Bronchial epithelial cell (primary cell): ENCODE measurements around the gene SYT13. TPM values are rescaled to one million over a fixed set of nuclear protein-coding genes. Genes with fewer than 3 reads are reported as not detected.

Experiments used
- DNase-seq: peaks from one replicate; pipeline ENCODE4 v3.0.0-alpha.2; 2010; ENCODE audit warnings: low read depth
- FAIRE-seq: peaks from 2 replicates; lab custom pipeline; 2011; peaks lifted over from hg19 to GRCh38; lab: Jason Lieb, UNC
- H3K27me3 ChIP-seq: 2 replicates; pipeline ENCODE4 v1.5.1; 2011; ENCODE audit warnings: low read length; ENCODE audit not compliant: control insufficient read depth, insufficient read depth
- H3K36me3 ChIP-seq: 2 replicates; pipeline ENCODE4 v1.5.1; 2011; ENCODE audit warnings: low read length; ENCODE audit not compliant: control insufficient read depth, insufficient read depth
- H3K4me3 ChIP-seq: 2 replicates; pipeline ENCODE4 v1.5.1; 2011; ENCODE audit warnings: mild to moderate bottlenecking, low read depth, low read length, control low read depth
- total RNA-seq: library from RNA; depleted of rRNA; stranded (reverse); fragments of >200 nt; gene quantifications from 2 replicates; pipeline ENCODE4 v1.2.1, GENCODE V29; 2014
- TF ChIP-seq, protein P1 (sequence below): IDR thresholded peaks from 2 replicates; pipeline ENCODE4 v1.5.1; 2011; ENCODE audit warnings: mild to moderate bottlenecking, moderate library complexity, low read length, control low read depth, inconsistent platforms; ENCODE audit not compliant: insufficient read depth, severe bottlenecking

The SYT13 gene, protein sequence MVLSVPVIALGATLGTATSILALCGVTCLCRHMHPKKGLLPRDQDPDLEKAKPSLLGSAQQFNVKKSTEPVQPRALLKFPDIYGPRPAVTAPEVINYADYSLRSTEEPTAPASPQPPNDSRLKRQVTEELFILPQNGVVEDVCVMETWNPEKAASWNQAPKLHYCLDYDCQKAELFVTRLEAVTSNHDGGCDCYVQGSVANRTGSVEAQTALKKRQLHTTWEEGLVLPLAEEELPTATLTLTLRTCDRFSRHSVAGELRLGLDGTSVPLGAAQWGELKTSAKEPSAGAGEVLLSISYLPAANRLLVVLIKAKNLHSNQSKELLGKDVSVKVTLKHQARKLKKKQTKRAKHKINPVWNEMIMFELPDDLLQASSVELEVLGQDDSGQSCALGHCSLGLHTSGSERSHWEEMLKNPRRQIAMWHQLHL
- total RNA-seq = not detected in 2 replicates

DNA sequence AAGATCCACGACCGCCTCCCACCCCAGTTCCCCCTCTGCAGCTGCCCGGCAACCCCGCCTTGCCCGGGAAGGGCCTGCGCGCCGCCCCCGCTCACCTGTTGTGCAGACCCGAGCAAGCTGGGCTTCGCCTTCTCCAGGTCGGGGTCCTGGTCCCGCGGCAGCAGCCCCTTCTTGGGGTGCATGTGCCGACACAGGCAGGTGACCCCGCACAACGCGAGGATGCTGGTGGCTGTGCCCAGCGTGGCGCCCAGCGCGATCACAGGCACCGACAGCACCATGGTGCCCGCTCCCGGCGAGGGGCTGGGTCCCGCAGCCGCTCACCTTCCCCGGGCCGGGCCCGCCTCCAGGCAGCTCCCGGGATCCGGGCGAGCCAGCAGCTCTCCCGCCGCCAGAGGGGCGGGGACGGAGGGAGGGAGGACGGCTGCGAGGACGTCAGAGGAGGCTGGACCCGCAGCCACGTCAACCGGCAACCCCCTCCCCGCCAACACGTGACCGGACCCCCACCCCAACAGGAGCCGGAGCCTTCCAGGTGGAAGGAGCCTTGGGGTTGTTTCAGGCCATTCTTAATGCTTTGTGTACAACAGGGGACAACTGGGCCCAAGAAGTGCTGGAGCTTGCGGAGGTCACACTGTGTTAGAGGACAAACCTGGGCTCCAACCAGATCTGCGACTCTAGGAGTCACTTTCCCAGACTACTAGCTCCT, at the start of gene SYT13:
SYT13 (minus strand) TSS at position 412 of the 703 bp plus-strand sequence; CDS start at position 278, 134 bp downstream.
- TF ChIP-seq, protein P1, sequence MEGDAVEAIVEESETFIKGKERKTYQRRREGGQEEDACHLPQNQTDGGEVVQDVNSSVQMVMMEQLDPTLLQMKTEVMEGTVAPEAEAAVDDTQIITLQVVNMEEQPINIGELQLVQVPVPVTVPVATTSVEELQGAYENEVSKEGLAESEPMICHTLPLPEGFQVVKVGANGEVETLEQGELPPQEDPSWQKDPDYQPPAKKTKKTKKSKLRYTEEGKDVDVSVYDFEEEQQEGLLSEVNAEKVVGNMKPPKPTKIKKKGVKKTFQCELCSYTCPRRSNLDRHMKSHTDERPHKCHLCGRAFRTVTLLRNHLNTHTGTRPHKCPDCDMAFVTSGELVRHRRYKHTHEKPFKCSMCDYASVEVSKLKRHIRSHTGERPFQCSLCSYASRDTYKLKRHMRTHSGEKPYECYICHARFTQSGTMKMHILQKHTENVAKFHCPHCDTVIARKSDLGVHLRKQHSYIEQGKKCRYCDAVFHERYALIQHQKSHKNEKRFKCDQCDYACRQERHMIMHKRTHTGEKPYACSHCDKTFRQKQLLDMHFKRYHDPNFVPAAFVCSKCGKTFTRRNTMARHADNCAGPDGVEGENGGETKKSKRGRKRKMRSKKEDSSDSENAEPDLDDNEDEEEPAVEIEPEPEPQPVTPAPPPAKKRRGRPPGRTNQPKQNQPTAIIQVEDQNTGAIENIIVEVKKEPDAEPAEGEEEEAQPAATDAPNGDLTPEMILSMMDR = no peak
- H3K36me3 ChIP-seq = no peaks in the 10 kb centered on the region
- no peak within 1 kb of the TSS for H3K4me3 ChIP-seq
- H3K27me3 ChIP-seq = peaks cover 28% of the 10 kb centered on the region
- DNase-seq (no peak), FAIRE-seq (no peak)

DNA sequence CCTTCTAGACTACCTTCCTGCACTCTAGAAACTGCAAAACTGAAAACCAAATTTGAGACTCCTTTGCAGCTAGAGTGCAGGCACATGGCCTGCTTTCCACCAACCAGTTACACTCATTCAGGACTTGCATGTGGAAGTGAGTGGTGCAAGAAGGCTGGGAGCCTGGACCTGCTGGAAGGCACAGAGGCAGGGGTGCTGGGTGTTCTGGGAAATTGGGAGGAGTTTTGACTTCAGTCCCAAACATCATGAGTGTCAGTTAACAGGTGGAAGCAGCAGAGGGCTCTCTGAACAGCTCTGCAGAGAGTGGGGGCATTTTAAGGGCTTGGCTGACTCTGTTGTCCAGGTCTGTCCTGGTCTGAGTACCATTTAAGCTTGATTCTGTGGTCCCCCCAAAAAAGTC, 49.3 kb upstream of the SYT13 start:
- Histone ChIP-seq H3K4me3 (no peak overlapping the region), H3K27me3 (no peaks in the 10 kb centered on the region), H3K36me3 (no peaks in the 10 kb centered on the region)
- DNase-seq (no peak), FAIRE-seq (no peak)
- TF ChIP-seq, protein P1 = no peak

DNA sequence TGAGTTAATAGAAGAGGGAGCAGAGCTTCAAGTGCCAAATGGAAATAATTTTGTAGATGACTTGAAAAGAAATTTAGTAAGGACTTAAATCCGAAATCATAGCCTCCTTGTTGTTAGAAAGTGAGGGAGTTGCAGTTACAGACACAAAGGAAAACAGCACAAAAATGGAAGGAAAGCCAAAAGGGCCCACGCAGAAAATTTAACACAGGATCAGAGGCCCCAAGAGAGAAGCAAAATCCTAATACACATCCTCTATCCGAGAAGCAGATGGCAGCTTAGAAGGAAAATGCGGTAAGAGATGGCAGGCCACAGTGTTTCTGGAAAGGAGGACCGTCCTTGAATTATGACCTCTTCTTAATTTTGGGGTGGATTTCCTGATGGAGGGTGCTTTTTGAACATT, 48.7 kb upstream of the SYT13 start:
- Histone ChIP-seq H3K27me3 (no peaks in the 10 kb centered on the region), H3K4me3 (no peak overlapping the region), H3K36me3 (no peaks in the 10 kb centered on the region)
- DNase-seq (no peak), FAIRE-seq (no peak)
- TF ChIP-seq, protein P1 = no peak

DNA sequence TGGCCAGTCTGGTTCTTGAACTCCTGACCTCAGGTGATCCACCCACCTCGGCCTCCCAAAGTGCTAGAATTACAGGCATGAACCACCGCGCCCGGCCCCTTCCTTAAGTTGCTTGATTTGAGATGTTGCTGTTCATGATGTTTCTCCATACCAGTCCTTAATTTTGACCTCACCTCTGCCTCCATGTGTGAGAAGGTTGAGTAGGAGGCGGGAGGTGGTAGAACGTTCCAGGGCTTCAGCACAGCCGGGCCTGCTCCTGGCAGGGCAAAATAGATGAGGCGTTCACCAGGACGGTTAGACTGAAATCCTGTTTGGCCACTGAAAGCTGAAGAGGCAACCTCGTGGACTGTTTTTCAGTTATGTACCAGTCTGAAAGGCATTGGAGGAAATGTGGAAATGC, 48.3 kb upstream of the SYT13 start:
- TF ChIP-seq, protein P1 = no peak
- Histone ChIP-seq H3K4me3 (no peak overlapping the region), H3K36me3 (no peaks in the 10 kb centered on the region), H3K27me3 (no peaks in the 10 kb centered on the region)
- FAIRE-seq (no peak), DNase-seq (no peak)

DNA sequence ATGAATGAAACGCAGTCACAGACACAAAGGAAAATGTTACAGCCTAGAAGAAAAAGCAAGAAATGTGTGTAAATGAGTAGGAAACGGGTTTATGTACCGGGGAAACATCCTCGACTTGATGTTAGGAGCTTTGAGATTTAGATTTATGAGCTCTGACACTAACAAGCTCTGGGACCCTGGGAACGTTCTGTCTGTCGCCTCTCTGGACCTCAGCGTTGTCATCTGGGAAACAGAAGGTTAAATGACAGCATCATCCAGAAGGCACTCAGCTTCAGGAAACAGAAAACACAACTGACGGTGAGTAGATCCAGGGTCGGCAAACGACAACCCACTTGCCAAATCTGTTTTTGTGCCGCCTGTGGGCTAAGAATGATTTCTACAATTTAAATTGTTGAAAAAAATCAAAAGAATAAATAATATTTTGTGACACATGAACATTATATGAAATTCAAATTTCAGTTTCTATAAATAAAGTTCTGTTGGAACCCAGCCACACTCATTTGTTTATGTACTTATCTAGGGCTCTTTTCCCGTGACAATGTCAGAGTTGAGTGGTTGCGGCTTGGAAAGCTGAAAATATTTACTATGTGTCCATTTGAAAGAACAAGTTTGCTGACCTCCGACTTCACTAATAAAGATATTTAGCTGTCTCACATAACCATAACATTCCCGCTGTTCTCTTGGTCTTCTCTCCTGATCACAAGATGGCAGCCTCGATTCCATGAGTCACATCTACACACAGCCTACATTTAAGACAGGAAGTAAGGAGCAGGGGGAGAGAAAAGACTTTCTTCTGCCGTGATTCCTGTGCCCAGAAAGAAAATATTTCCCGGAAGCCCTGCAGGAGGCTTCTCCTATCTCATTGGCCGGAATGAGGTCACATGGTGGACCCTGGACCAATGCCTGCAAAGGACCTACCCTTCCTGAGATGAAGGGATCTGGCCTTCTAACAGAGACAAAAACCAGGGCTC, 47.1 kb upstream of the SYT13 start:
- Histone ChIP-seq H3K4me3 (no peak overlapping the region), H3K36me3 (no peaks in the 10 kb centered on the region), H3K27me3 (no peaks in the 10 kb centered on the region)
- TF ChIP-seq, protein P1 = no peak
- peak; percentile 35 for DNase-seq
- FAIRE-seq = no peak
